Kidney (tissue), 14 donors: ENCODE results near the gene CETP. TPM values are rescaled to one million over a fixed set of nuclear protein-coding genes. Genes with fewer than 3 reads are reported as not detected.
A peak's percentile ranks its signal among the peaks of the same experiment; 100 is the strongest.

Experiments used
- DNase-seq, 5 donors: peaks; one replicate each; pipeline ENCODE4 v3.0.0-alpha.2; 2013 to 2020
- FAIRE-seq: peaks from 2 replicates; lab custom pipeline; 2012; peaks lifted over from hg19 to GRCh38; lab: Jason Lieb, UNC
- H3K27ac ChIP-seq, 2 donors: one replicate each; pipeline ENCODE4 v1.7.0; 2013; ENCODE audit warnings: low read depth in 2 of 2, low read length in 2 of 2, inconsistent platforms in 1 of 2
- H3K27me3 ChIP-seq: one replicate; pipeline ENCODE4 v1.7.1; 2013; ENCODE audit warnings: low read length, inconsistent platforms; ENCODE audit not compliant: control insufficient read depth, insufficient read depth
- H3K36me3 ChIP-seq, 3 donors: one replicate each; pipeline versions ENCODE4 v1.7.0 to v1.7.1; 2013; ENCODE audit warnings: low read length in 3 of 3, control low read depth in 1 of 3, inconsistent platforms in 1 of 3; ENCODE audit not compliant: insufficient read depth in 3 of 3, control insufficient read depth in 2 of 3
- H3K4me1 ChIP-seq, 3 donors: one replicate each; pipeline versions ENCODE4 v1.7.0 to v1.7.1; 2013; ENCODE audit warnings: low read length in 3 of 3, inconsistent platforms in 1 of 3, low read depth in 1 of 3; ENCODE audit not compliant: control insufficient read depth in 2 of 3, insufficient read depth in 2 of 3
- H3K4me3 ChIP-seq, 3 donors: one replicate each; pipeline versions ENCODE4 v1.7.0 to v1.8.1; 2013; ENCODE audit warnings: low read length in 3 of 3, control low read depth in 1 of 3, inconsistent platforms in 1 of 3
- H3K9ac ChIP-seq, 3 donors: one replicate each; pipeline versions ENCODE4 v1.7.0 to v1.7.1; 2013; ENCODE audit warnings: low read length in 3 of 3, control low read depth in 1 of 3, inconsistent platforms in 1 of 3
- H3K9me3 ChIP-seq, 3 donors: one replicate each; pipeline versions ENCODE4 v1.7.0 to v1.7.1; 2013; ENCODE audit warnings: low read length in 3 of 3, control low read depth in 1 of 3, inconsistent platforms in 1 of 3; ENCODE audit not compliant: control insufficient read depth in 2 of 3, insufficient read depth in 1 of 3
- CTCF ChIP-seq: IDR thresholded peaks from 3 replicates; pipeline ENCODE4 v1.5.1; 2012; ENCODE audit warnings: mild to moderate bottlenecking, moderate library complexity, borderline replicate concordance; ENCODE audit not compliant: insufficient read depth; ENCODE audit errors: extremely low read depth
- intact Hi-C: fragments of 100-400 bp; cut with DNase I; formaldehyde crosslinking; loops from one replicate; pipeline ENCODE4 v1.11.1; 2022
- polyA plus RNA-seq: library from polyadenylated mRNA; stranded (reverse); fragments of 350-450 nt; fragmentation: Illumina TruSeq; extraction: RNeasy Lipid Tissue Mini Kit (QIAGEN cat#74804); gene quantifications from one replicate; pipeline ENCODE4 v1.2.3, GENCODE V29; 2014; ENCODE audit warnings: low read depth, low replicate concordance; ENCODE audit not compliant: insufficient read depth
- total RNA-seq: library from RNA; stranded (reverse); fragmentation: NEBNext Ultra II Directional; extraction: Animal tissue kit (Norgen Biotek cat#: 25700); gene quantifications from one replicate; pipeline ENCODE4 v1.2.1, GENCODE V29; 2021
- donor health status: control.
- donor health status: control.
- donor health status: control.
- donor health status: control.
- donor health status: control.
- donor health status: DM: yes; HTN: yes; CAD: no.
- donor health status: Normal renal cell carcinoma (clear cell type).

The CETP gene
- total and polyA plus RNA-seq, 2 donors from 2014 or later, result 1.3 to 2.1 TPM

- H3K36me3 ChIP-seq, result peaks cover 3 to 18% (median 9%) of the 10 kb centered on the region in 3 donors
- peak in 2 of 5 donors; percentile 18 to 60 for DNase-seq
- no peaks in the 10 kb centered on the region for H3K27me3 ChIP-seq
- H3K27ac ChIP-seq, result peak overlapping the region; percentile 99
- intact Hi-C loops, result no loop called here
- no peak for TF ChIP-seq CTCF
- peaks cover 5 to 16% (median 15%) of the 10 kb centered on the region in 3 donors for H3K4me1 ChIP-seq
- H3K4me3 ChIP-seq, result peak overlapping the region; percentile 51 to 87 (median 53)
- H3K9me3 ChIP-seq, result no peaks in the 10 kb centered on the region
- no peak for FAIRE-seq
- H3K9ac ChIP-seq, result peak overlapping the region; percentile 0 to 78 (median 13)
Measured at GRCh38 chr16:56931271-56931891, 30.4 kb upstream of the CETP start.

GRCh38 chr16:56931892-56932720 is 29.6 kb upstream of the CETP start, which contains the start of gene HERPUD1:
TSS of gene HERPUD1 (plus strand) at chr16:56932142. CDS start at chr16:56932245, 103 bp downstream.
- peak; percentile 78 for FAIRE-seq
- no peak for TF ChIP-seq CTCF

GRCh38 chr16:56932721-56933619 is 28.8 kb upstream of the CETP start:
- no peaks in the 10 kb centered on the region for H3K9me3 ChIP-seq
- no peak for TF ChIP-seq CTCF
- H3K27me3 ChIP-seq, result no peaks in the 10 kb centered on the region
- H3K4me1 ChIP-seq, result peaks cover 5 to 19% (median 18%) of the 10 kb centered on the region in 3 donors
- FAIRE-seq, result no peak
- H3K9ac ChIP-seq, result peak overlapping the region; percentile 39 to 99 (median 95)
- DNase-seq, result peak; percentile 63 to 93 (median 83)
- peak overlapping the region; percentile 99 for H3K27ac ChIP-seq
- peaks cover 6 to 33% (median 24%) of the 10 kb centered on the region in 3 donors for H3K36me3 ChIP-seq
- peak overlapping the region; percentile 78 to 89 (median 87) for H3K4me3 ChIP-seq
- intact Hi-C loops, result no loop called here

More at GRCh38 chr16:56931892-56932720, 29.6 kb upstream of the CETP start, which contains the start of gene HERPUD1:
- Histone ChIP-seq H3K36me3 (peaks cover 6 to 24% (median 16%) of the 10 kb centered on the region in 3 donors), H3K4me1 (peaks cover 5 to 19% (median 18%) of the 10 kb centered on the region in 3 donors), H3K27ac (peak within 1 kb of the TSS; percentile 99), H3K9ac (peak within 1 kb of the TSS; percentile 39 to 99 (median 95)), H3K9me3 (no peaks in the 10 kb centered on the region), H3K27me3 (no peaks in the 10 kb centered on the region), H3K4me3 (peak within 1 kb of the TSS; percentile 78 to 89 (median 87))
- peak; percentile 98 to 100 (median 99) for DNase-seq
- intact Hi-C loops, result no loop called here
